T-helper 22 cell (primary cell): ENCODE results near the gene PLA2G5.

ENCODE experiments used
- DNase-seq: peaks from one replicate; pipeline ENCODE4 v3.0.0-alpha.2; 2020; ENCODE audit warnings: low read depth

The PLA2G5 gene

DNA sequence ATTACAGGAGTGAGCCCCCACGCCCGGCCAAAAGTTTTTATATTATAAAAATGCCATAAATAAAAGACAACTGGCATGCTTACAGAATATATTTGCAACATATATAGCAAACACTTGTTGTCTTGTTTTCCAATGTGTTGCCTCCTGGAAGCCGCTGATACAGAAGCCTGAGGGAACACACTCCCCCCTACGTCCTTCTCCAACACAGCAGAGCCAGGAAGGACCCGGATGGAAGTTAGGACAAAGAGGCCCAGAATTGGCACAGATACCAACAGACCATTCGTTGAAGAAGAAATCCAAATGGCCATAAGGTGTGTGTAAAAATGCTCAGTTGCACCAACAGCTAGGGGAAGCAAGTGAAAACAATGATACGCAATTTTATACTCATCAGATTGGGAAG, 1.3 kb upstream of the PLA2G5 start:
- DNase-seq, result no peak

DNA sequence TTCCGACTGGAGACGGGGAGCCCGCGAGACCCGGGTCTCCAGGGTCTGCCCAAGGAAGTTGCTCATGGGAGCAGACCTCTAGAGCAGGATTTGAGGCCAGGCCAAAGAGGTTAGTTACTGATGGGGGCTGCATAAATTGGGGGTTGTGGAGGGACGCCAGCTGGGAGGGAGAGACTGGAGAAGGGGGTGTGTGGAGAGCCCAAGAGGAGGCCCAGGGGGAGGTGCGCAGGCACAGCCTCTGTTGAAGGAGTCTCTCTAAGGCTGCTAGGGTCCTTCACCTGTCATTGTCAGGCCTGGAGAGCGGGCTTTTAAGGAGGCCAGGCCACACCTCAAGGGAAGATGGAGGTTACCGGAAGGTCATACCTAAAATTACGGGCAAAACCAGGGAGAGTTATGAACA, 363 bp downstream of the PLA2G5 start:
- DNase-seq, result no peak

GRCh38 chr1:20071416-20071815, 1.4 kb downstream of the PLA2G5 start:
- no peak for DNase-seq

GRCh38 chr1:20072771-20073170, 2.8 kb downstream of the PLA2G5 start:
- no peak for DNase-seq

DNA sequence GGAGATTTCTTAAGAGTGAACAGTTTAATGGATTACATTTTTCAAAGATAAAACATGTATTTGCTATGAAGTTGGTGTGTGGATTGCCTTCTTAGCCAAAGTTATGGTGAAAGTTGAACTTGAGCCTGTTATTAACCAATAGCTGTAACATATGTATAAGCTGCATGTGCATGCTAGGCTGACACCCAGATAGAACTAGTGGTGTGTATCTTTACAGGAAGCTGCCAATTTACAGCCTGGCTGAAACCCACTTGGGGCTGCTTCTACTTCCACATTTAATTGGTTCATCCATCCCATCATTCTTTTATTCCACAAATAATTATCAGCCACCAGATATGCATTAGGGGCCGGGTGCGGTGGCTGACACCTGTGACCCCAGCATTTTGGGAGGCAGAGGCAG, 3.3 kb downstream of the PLA2G5 start:
- DNase-seq, result no peak

GRCh38 chr1:20074055-20074724, 4.2 kb downstream of the PLA2G5 start:
- DNase-seq, result no peak

DNA sequence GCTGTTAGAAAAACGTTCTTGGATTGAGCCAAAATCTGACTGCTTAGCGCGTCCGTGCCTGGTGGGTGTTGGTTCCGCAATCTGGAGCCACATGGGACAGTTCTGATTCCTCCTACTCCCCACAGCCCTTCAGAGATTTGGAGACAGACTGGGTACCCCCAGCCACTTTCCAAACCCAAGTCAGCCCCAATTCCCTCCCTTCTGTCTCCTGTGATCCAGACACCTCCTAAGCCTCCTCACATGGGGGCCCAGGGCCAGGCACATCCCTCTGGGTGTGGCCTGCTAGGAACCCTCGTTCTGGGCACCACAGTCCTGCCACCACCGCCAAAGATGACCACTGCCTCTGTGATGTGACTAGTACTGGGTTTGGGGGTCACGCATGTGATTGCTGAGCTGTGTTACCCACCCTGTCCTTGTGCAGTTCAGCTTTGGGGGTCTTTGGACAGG, 4.8 kb downstream of the PLA2G5 start:
- no peak for DNase-seq

DNA sequence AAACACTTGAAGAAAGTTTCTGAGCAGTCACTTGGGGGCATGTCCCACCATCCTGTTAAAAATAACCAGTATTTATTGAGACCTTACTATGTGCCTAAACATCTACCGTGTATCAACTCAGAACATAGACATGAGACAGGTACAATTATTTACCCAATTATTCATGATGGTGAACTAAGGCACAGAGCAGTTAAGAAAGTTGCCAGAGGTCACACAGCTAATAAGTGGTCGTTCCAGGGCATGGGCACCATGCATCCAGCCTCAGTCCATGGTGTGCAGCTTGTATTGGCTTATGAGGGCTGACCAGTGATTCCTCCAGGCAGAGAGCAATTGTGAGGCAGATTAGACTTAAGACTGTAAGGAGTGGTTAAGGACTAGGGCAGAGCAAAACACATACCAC, 5.4 kb downstream of the PLA2G5 start:
- no peak for DNase-seq

DNA sequence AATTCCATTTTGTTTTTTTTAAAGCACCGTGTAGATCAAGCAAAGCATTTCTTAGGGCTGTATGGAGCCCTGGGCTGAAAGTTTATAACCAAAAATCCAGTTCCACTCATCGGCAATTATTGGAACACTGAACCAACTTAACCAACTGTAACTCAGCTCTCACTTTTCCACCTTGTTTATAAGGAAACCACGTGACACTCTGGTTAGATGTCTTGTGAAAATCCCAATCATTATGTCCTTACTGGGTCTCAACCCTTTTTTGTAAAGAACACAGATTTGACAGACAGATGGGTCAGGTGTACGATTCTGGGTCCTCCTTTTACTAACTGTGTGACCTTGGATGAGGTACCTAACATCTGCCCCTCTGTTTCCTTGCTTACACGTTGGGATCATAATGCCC, 6.2 kb downstream of the PLA2G5 start:
- no peak for DNase-seq

DNA sequence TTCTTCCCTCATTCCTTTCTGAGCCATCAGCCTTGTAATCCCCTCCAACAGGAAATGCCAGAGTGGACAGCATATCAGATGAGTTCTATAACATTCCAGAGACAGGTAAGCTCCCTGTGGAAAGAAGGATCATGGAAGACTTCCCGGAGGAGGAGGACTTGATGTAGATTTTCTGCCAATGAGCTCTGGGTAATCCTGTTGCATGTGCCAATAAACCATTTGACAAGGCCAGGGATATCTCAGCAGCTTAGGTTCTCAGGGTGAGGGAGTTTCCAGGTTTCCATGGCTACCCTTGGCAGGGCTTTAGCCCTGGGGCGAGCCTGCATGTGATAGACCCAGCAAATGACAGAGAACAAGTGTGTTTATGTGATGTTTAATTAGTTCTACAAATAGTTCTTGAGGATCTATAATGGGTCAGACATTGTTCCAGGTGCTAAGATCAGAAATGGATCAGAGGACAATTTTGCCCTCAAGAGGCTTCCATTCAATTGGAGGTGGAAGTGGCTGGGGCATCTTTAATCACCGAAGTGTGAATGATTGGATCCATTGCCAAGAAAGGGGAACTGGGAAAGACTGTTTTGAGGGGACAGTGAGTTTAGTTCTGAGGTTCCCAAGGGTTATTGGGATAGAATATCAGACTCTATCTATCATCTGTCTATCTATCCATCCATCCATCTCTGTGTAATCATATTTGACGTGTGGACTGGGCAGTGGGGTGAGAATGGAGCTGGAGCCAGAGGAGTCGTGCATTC, 6.9 kb downstream of the PLA2G5 start:
- DNase-seq, result no peak

- DNase-seq, result no peak
These were observed 8.2 kb downstream of the PLA2G5 start for GRCh38 chr1:20078171-20078651.

GRCh38 chr1:20078711-20079110, 8.7 kb downstream of the PLA2G5 start:
- no peak for DNase-seq

DNA sequence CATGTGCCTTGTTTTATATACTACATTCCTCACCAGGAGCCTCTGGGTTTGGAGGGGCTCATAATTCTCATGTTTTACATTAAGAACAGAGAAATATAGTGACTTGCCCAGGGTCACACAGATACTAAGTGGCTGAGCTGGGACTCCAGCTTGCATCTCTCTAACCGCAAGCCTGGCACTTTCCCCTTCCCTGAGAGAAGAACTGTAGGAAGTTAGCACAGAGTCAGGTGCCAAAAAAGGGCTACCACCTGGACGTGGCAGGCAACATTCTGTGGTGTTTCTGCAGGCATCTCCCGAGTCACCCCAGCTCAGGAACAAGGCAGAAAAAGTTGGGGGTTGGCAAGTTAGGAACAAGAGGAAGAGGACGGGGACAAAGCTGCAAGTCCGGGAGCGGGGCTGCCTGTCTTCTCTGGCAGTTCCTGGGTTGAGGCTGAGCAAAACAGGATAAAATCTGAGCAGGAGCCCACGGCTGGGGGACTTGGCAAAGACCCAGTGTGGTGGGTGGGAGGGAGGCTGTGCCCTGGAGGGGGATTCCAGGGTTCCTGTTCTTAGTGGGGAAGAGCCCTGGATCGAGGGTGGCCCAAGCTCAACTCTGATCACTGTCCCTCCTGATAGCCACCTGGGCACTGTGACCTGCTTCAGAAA, 9.8 kb downstream of the PLA2G5 start:
- no peak for DNase-seq

- no peak for DNase-seq
These were observed 10.7 kb downstream of the PLA2G5 start for GRCh38 chr1:20080441-20081352.

DNA sequence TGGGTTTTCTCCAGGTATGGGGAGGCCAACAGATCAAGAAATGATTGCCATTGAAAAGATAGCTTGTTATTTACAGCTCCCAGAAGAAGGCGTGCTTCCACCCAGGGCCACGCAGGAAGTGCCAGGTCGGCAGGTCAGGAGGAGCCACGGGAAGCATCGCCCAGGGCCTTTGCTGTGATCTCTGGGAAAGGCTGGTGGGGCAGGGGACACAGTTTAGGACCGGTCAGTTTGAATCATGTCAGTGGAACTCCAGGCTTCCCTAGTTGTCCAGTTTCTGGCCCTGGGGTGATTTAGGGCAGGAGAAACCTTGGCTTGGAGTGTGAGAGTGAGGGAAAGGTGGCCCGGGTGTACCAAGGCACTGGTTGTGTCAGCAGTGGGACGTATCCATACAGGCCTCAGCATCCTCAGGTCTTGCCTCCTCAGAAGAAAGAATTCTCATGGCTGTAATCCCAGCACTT, 11.4 kb downstream of the PLA2G5 start:
- DNase-seq, result no peak

GRCh38 chr1:20082772-20083171, 12.8 kb downstream of the PLA2G5 start:
- DNase-seq, result no peak

GRCh38 chr1:20083178-20083944, 13.4 kb downstream of the PLA2G5 start:
- no peak for DNase-seq

- DNase-seq, result no peak
These were observed 16.8 kb downstream of the PLA2G5 start for GRCh38 chr1:20086800-20087199.

GRCh38 chr1:20087668-20088067, 17.7 kb downstream of the PLA2G5 start:
- DNase-seq, result no peak

GRCh38 chr1:20089328-20090077, 19.5 kb downstream of the PLA2G5 start:
- DNase-seq, result no peak
